ENCODE results near the gene SCD5. TPM values are rescaled to one million over a fixed set of nuclear protein-coding genes. Genes with fewer than 3 reads are reported as not detected.

The SCD5 gene
- total and polyA plus RNA-seq, 9 of the 15 experiments (the other 6 are each of a cell fraction or from before 2014, with no cell fraction given) = 0.01 to 0.20 (median 0.03) TPM; not detected in 5

- no TSS peak for BruUV-seq (replicated peaks)
- Histone ChIP-seq H3K4me1 (replicated peaks in 1 of 2; ENCODE audit: control insufficient read depth in 2 of 2, insufficient read depth in 2 of 2, low read length in 2 of 2) (no peaks in the 10 kb centered on the region), H3K4me3 (no peak overlapping the region), H3K27me3 (ENCODE audit: control insufficient read depth in 2 of 2, insufficient read depth in 2 of 2, low read length in 2 of 2) (peaks cover 5 to 16% of the 10 kb centered on the region in 2 experiments; a peak in 4 of 5 replicates), H2AFZ (ENCODE audit: low read depth, low read length) (no peak overlapping the region), H3K4me2 (ENCODE audit: insufficient read depth, low read length) (no peak overlapping the region), H4K20me1 (replicated peaks; ENCODE audit: control insufficient read depth, insufficient read depth, low read length) (no peaks in the 10 kb centered on the region), H3K9me3 (replicated peaks; ENCODE audit: control insufficient read depth, insufficient read depth, low read depth, low read length) (no peaks in the 10 kb centered on the region), H3K27ac (ENCODE audit: extremely low read depth, low read depth, low read length) (no peak overlapping the region), H3K79me2 (ENCODE audit: control insufficient read depth, insufficient read depth, low read length) (no peaks in the 10 kb centered on the region), H3K36me3 (ENCODE audit: control insufficient read depth, insufficient read depth, low read length) (no peaks in the 10 kb centered on the region), H3K9me1 (ENCODE audit: control insufficient read depth, insufficient read depth, low read length) (no peaks in the 10 kb centered on the region), H3K9ac (ENCODE audit: insufficient read depth in 1 of 2, low read depth in 2 of 2, low read length in 2 of 2) (no peak overlapping the region)
- intact Hi-C loops (cut with micrococcal nuclease) (no loop called here), in situ Hi-C loops (cut with MboI) (no loop called here)
- POLR2A ChIA-PET = interaction anchor here (0.6 kb wide), 1 partner anchor 43 kb away, joined by 3 read pairs; no protein-coding TSS in a partner anchor
- no peak for DNase-seq (ENCODE audit: extremely low read depth in 1 of 4, low spot score in 3 of 4)
- FAIRE-seq = no peak
- no peak for ATAC-seq
- CTCF ChIA-PET (ENCODE audit: low intra/inter-chr PET ratio) = no interaction called here
- 0% methylated on average over 6 of the region's 6 CpGs for WGBS (ENCODE audit: insufficient coverage, low coverage, missing lambda C conversion rate)
- no peak for TF ChIP-seq ESRRA (IDR thresholded peaks at IDR 0.05; ENCODE audit: borderline replicate concordance, low read depth)
- TF ChIP-seq THAP12 (CRISPR knock-in tag; IDR thresholded peaks at IDR 0.05) = no peak
- TF ChIP-seq CBX5 (IDR thresholded peaks at IDR 0.05; ENCODE audit: borderline replicate concordance, low read depth) = no peak
- TF ChIP-seq ZNF263 (CRISPR knock-in tag; IDR thresholded peaks at IDR 0.05; ENCODE audit: borderline replicate concordance) = no peak
- no peak for TF ChIP-seq NRF1 (conservative IDR thresholded peaks at IDR 0.05 in 1 of 2, IDR thresholded peaks at IDR 0.05 in 1 of 2)
- TF ChIP-seq NCOA1 (IDR thresholded peaks at IDR 0.05; ENCODE audit: low read depth) = no peak
- TF ChIP-seq TRIM25 (IDR thresholded peaks at IDR 0.05; ENCODE audit: borderline replicate concordance) = no peak
- no peak for TF ChIP-seq ARID2 (IDR thresholded peaks at IDR 0.05)
- TF ChIP-seq RBFOX2 (IDR thresholded peaks at IDR 0.05; ENCODE audit: low read depth, low read length) = no peak
- TF ChIP-seq CCAR2 (IDR thresholded peaks at IDR 0.05; ENCODE audit: low read depth, low read length) = no peak
- no peak for TF ChIP-seq SP1 (CRISPR knock-in tag; IDR thresholded peaks at IDR 0.05)
- TF ChIP-seq MCM7 (IDR thresholded peaks at IDR 0.05) = no peak
- TF ChIP-seq ZNF79 (CRISPR knock-in tag; IDR thresholded peaks at IDR 0.05; ENCODE audit: low read depth) = no peak
- TF ChIP-seq NR1H2 (CRISPR knock-in tag; IDR thresholded peaks at IDR 0.05) = no peak
- TF ChIP-seq SOX6 (IDR thresholded peaks at IDR 0.05) = no peak
- TF ChIP-seq CBFA2T3 (IDR thresholded peaks at IDR 0.05) = no peak
- TF ChIP-seq ZNF512 (tag; IDR thresholded peaks at IDR 0.05) = no peak
- no peak for TF ChIP-seq ETV5 (CRISPR knock-in tag; IDR thresholded peaks at IDR 0.05; ENCODE audit: low read depth)
- TF ChIP-seq ZNF174 (CRISPR knock-in tag; IDR thresholded peaks at IDR 0.05) = no peak
- no peak for TF ChIP-seq GTF2B (IDR thresholded peaks at IDR 0.05; ENCODE audit: extremely low read depth, insufficient read length)
Measured at GRCh38 chr4:82687531-82687930, 111.1 kb downstream of the SCD5 start.
